Fibroblast of villous mesenchyme (primary cell): ENCODE measurements around the gene CA5A. TPM values are rescaled to one million over a fixed set of nuclear protein-coding genes. Genes with fewer than 3 reads are reported as not detected.
"Not testable (repeated sequence)": the region's sequence is repeated elsewhere in the genome, so short reads cannot be mapped to it uniquely, and the experiment has no call there.

ENCODE experiments used
- DNase-seq: peaks from one replicate; pipeline ENCODE4 v3.0.0-alpha.2; 2010; ENCODE audit warnings: low read depth
- H3K4me3 ChIP-seq: 2 replicates; pipeline ENCODE4 v1.5.1; 2011; ENCODE audit warnings: low read depth, mild to moderate bottlenecking, low read length
- total RNA-seq: library from RNA; depleted of rRNA; stranded (reverse); fragments of >200 nt; gene quantifications from 2 replicates; pipeline ENCODE4 v1.2.3, GENCODE V29; 2012
- TF ChIP-seq, protein P1 (sequence below): IDR thresholded peaks from 2 replicates; pipeline ENCODE4 v1.5.1; 2012; ENCODE audit warnings: low read depth, mild to moderate bottlenecking, low read length; ENCODE audit not compliant: insufficient read depth

Gene CA5A
- total RNA-seq, 1 donor: not detected

DNA sequence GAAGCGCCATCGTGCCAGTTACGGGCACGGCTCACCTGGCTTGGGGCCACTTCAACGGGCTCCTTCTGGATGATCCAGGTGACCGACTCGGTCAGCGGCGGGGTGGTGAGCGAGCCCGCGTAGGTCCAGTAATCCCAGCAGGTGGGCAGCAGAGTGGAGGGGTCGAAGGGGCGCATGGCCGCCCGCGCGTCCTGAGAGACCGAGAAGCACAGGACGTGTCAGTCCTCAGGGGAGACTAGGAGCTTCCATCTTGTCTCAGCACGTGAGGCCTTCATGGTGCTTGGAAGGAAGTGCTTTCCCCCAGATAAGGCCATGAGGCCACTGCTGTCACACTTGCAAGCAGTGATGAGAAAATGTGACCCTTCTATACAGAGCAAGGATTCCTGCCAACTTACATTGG lies 44.6 kb downstream of the CA5A start:
- no peak overlapping the region for H3K4me3 ChIP-seq
- no peak for DNase-seq
- TF ChIP-seq, protein P1, sequence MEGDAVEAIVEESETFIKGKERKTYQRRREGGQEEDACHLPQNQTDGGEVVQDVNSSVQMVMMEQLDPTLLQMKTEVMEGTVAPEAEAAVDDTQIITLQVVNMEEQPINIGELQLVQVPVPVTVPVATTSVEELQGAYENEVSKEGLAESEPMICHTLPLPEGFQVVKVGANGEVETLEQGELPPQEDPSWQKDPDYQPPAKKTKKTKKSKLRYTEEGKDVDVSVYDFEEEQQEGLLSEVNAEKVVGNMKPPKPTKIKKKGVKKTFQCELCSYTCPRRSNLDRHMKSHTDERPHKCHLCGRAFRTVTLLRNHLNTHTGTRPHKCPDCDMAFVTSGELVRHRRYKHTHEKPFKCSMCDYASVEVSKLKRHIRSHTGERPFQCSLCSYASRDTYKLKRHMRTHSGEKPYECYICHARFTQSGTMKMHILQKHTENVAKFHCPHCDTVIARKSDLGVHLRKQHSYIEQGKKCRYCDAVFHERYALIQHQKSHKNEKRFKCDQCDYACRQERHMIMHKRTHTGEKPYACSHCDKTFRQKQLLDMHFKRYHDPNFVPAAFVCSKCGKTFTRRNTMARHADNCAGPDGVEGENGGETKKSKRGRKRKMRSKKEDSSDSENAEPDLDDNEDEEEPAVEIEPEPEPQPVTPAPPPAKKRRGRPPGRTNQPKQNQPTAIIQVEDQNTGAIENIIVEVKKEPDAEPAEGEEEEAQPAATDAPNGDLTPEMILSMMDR: no peak

GRCh38 chr16:87889762-87890161 lies 46.6 kb downstream of the CA5A start:
- not testable (repeated sequence) for H3K4me3 ChIP-seq, DNase-seq

- DNase-seq: not testable (repeated sequence)
Observed at GRCh38 chr16:87888346-87888745, 48.0 kb downstream of the CA5A start.

DNA sequence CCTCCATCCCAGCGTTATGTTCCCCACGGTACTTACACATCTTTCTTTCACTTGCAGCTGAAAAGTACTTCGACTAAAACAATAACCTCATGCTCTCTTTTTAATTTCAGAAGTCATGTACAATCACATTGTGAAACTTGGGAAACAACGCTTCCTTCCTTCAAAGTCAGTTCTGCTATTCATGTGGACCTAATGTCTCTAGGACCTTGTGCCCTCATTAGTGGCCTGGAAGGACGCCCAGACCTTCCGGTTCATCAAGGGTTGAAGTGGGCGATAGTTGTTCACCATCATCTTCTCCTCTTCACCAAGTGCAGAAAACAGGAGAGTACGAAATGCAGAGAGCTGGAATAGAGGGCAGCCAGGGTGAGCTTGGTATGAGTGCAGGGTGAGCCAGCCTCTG lies 48.4 kb downstream of the CA5A start:
- not testable (repeated sequence) for DNase-seq, H3K4me3 ChIP-seq

More at GRCh38 chr16:87888346-87888745, 48.0 kb downstream of the CA5A start:
- not testable (repeated sequence) for H3K4me3 ChIP-seq

- DNase-seq, H3K4me3 ChIP-seq: not testable (repeated sequence)
Observed at GRCh38 chr16:87885371-87885967, 50.9 kb downstream of the CA5A start.

GRCh38 chr16:87882436-87883019 lies 53.8 kb downstream of the CA5A start:
- H3K4me3 ChIP-seq: no peak overlapping the region
- no peak for DNase-seq
- TF ChIP-seq, protein P1: no peak

- TF ChIP-seq, protein P1: no peak
- H3K4me3 ChIP-seq: no peak overlapping the region
- no peak for DNase-seq
Observed at GRCh38 chr16:87881324-87882200, 54.8 kb downstream of the CA5A start.

- TF ChIP-seq, protein P1: no peak
- no peak overlapping the region for H3K4me3 ChIP-seq
- DNase-seq: no peak
Observed at GRCh38 chr16:87880117-87880696, 56.1 kb downstream of the CA5A start.

DNA sequence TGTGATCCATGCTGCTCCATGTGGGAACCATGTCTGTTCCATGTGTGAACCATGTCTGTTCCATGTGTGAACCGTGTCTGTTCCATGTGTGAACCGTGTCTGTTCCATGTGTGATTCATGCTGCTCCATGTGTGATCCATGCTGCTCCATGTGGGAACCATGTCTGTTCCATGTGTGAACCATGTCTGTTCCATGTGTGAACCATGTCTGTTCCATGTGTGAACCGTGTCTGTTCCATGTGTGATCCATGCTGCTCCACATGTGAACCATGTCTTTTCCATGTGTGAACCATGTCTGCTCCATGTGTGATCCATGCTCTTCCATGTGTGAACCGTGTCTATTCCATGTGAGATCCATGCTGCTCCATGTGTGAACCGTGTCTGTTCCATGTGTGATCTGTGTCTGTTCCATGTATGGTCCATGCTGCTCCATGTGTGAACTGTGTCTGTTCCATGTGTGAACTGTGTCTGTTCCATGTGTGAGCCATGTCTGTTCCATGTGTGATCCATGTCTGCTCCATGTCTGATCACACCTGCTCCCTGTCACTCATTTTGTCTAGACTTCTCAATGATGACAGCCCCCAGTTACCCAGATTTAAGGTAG lies 56.8 kb downstream of the CA5A start:
- not testable (repeated sequence) for H3K4me3 ChIP-seq

More for the DNA sequence above, 56.8 kb downstream of the CA5A start:
- DNase-seq: not testable (repeated sequence)
